Adrenal gland (tissue), 5 donors: ENCODE results near the gene ZNF800.

ENCODE experiments used
- CTCF ChIP-seq, 6 experiments: fragments of 450-650 bp in 4 of 6; fragments of 200-600 bp in 2 of 6; sonication (generic) in 1 of 6; IDR thresholded peaks; 1 replicate in 5 of 6; 2 replicates in 1 of 6; pipeline versions ENCODE4 v1.5.1 to v1.8.0; 2016 to 2021; ENCODE audit warnings: antibody characterized with exemption in 6 of 6, mild to moderate bottlenecking in 2 of 6, moderate library complexity in 1 of 6
- POLR2A ChIP-seq, 2 donors: fragments of 450-650 bp; IDR thresholded peaks; one replicate each; pipeline ENCODE4 v1.6.1; 2017; ENCODE audit warnings: antibody characterized with exemption in 2 of 2, mild to moderate bottlenecking in 2 of 2, moderate library complexity in 1 of 2
- donor health status: DM: no; HTN: no; CAD: no.

- TF ChIP-seq CTCF (IDR thresholded peaks at IDR 0.05) (no peak), POLR2A (IDR thresholded peaks at IDR 0.05) (no peak)
Measured at GRCh38 chr7:127379642-127380041, 12.9 kb downstream of the ZNF800 start.
